ENCODE results near the gene NUDCD3.

DNA sequence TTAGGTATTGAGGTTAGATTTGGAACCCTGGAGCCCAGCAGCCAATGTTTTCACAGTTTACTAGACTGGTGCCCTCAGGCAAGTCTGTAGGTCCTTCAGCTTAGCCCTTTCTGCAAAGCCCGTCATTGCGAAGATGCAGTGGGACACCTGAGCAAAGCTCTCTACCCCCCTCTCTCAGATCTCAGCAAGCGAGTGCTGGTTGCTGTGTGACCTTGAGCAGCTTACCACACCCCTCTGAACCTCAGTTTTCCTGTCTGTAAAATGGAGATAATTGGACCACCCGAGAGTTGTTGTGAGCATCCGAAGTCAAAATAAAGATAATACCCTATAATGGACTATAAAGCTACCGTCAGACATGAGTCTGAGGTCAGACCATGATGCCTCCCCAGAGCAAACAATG, 47.0 kb upstream of the NUDCD3 start:
- TF ChIP-seq CTCF (IDR thresholded peaks at IDR 0.05; ENCODE audit: low read depth, low read length, poor library complexity, severe bottlenecking) (no peak), EZH2phosphoT487 (IDR thresholded peaks at IDR 0.05; ENCODE audit: borderline replicate concordance, low read length) (no peak)
